WERI-Rb-1 (cell line): ENCODE data around the gene ITPKC.
A peak's percentile ranks its signal among the peaks of the same experiment; 100 is the strongest.

ENCODE experiments used
- DNase-seq: peaks from one replicate; pipeline ENCODE4 v3.0.0-alpha.2; 2020
- H3K27ac ChIP-seq: fragments of 250-450 bp; sonication (Bioruptor Pico); 2 replicates; pipeline ENCODE4 v1.5.1; 2020; ENCODE audit warnings: mild to moderate bottlenecking, moderate library complexity
- H3K27me3 ChIP-seq: fragments of 250-450 bp; sonication (Bioruptor Pico); 2 replicates; pipeline ENCODE4 v1.5.1; 2021; ENCODE audit warnings: mild to moderate bottlenecking, low read depth, moderate library complexity; ENCODE audit not compliant: insufficient read depth, severe bottlenecking
- H3K36me3 ChIP-seq: fragments of 250-450 bp; sonication (Bioruptor Pico); 2 replicates; pipeline ENCODE4 v1.5.1; 2020; ENCODE audit warnings: mild to moderate bottlenecking, moderate library complexity
- H3K4me3 ChIP-seq: 2 replicates; pipeline ENCODE4 v1.5.1; 2011; ENCODE audit warnings: low read depth, mild to moderate bottlenecking, control low read depth, low read length
- H3K9me3 ChIP-seq: fragments of 250-450 bp; sonication (Bioruptor Pico); 2 replicates; pipeline ENCODE4 v1.5.1; 2021; ENCODE audit warnings: mild to moderate bottlenecking, moderate library complexity; ENCODE audit not compliant: severe bottlenecking
- TF ChIP-seq, protein P1 (sequence below): IDR thresholded peaks from 2 replicates; pipeline ENCODE4 v1.5.1; 2011; ENCODE audit warnings: low read depth, mild to moderate bottlenecking, control low read depth, inconsistent platforms, low read length

Gene ITPKC

GRCh38 chr19:40686882-40687524 lies 29.9 kb upstream of the ITPKC start:
- Histone ChIP-seq H3K9me3 (no peaks in the 10 kb centered on the region), H3K36me3 (peaks cover 34% of the 10 kb centered on the region), H3K4me3 (no peak overlapping the region), H3K27me3 (no peaks in the 10 kb centered on the region), H3K27ac (no peak overlapping the region)
- no peak for DNase-seq
- TF ChIP-seq, protein P1, sequence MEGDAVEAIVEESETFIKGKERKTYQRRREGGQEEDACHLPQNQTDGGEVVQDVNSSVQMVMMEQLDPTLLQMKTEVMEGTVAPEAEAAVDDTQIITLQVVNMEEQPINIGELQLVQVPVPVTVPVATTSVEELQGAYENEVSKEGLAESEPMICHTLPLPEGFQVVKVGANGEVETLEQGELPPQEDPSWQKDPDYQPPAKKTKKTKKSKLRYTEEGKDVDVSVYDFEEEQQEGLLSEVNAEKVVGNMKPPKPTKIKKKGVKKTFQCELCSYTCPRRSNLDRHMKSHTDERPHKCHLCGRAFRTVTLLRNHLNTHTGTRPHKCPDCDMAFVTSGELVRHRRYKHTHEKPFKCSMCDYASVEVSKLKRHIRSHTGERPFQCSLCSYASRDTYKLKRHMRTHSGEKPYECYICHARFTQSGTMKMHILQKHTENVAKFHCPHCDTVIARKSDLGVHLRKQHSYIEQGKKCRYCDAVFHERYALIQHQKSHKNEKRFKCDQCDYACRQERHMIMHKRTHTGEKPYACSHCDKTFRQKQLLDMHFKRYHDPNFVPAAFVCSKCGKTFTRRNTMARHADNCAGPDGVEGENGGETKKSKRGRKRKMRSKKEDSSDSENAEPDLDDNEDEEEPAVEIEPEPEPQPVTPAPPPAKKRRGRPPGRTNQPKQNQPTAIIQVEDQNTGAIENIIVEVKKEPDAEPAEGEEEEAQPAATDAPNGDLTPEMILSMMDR, result no peak

GRCh38 chr19:40687525-40688016 lies 29.3 kb upstream of the ITPKC start:
- TF ChIP-seq, protein P1, result no peak
- Histone ChIP-seq H3K9me3 (no peaks in the 10 kb centered on the region), H3K36me3 (peaks cover 29% of the 10 kb centered on the region), H3K4me3 (no peak overlapping the region), H3K27me3 (no peaks in the 10 kb centered on the region), H3K27ac (no peak overlapping the region)
- DNase-seq, result no peak

- H3K27me3 ChIP-seq, result no peaks in the 10 kb centered on the region
- no peak for DNase-seq
- TF ChIP-seq, protein P1, result no peak
- H3K36me3 ChIP-seq, result peaks cover 26% of the 10 kb centered on the region
- H3K27ac ChIP-seq, result no peak overlapping the region
- H3K9me3 ChIP-seq, result no peaks in the 10 kb centered on the region
- no peak overlapping the region for H3K4me3 ChIP-seq
Observed at GRCh38 chr19:40688309-40688708, 28.6 kb upstream of the ITPKC start.

- peak overlapping the region; percentile 76 for H3K4me3 ChIP-seq
- peaks cover 30% of the 10 kb centered on the region for H3K36me3 ChIP-seq
- no peaks in the 10 kb centered on the region for H3K9me3 ChIP-seq
- H3K27ac ChIP-seq, result no peak overlapping the region
- TF ChIP-seq, protein P1, result no peak
- no peak for DNase-seq
- no peaks in the 10 kb centered on the region for H3K27me3 ChIP-seq
Observed at GRCh38 chr19:40688987-40689338, 27.9 kb upstream of the ITPKC start.

- no peaks in the 10 kb centered on the region for H3K9me3 ChIP-seq
- peaks cover 32% of the 10 kb centered on the region for H3K36me3 ChIP-seq
- H3K4me3 ChIP-seq, result peak overlapping the region; percentile 76
- H3K27ac ChIP-seq, result peak overlapping the region; percentile 99
- peak; percentile 53 for DNase-seq
- no peaks in the 10 kb centered on the region for H3K27me3 ChIP-seq
- TF ChIP-seq, protein P1, result no peak
Observed at GRCh38 chr19:40689339-40690049, 27.4 kb upstream of the ITPKC start.
